Omental fat pad (tissue), 4 donors: ENCODE results near the gene MESD. TPM values are rescaled to one million over a fixed set of nuclear protein-coding genes. Genes with fewer than 3 reads are reported as not detected.
"Not testable (repeated sequence)": the region's sequence is repeated elsewhere in the genome, so short reads cannot be mapped to it uniquely, and the experiment has no call there.

Source experiments
- ATAC-seq: fragments of 150-250 bp; one replicate; pipeline ENCODE4 v1.9.1; 2016; ENCODE audit warnings: mild to moderate bottlenecking, moderate library complexity; ENCODE audit not compliant: low FRiP score
- DNase-seq: peaks from one replicate; pipeline ENCODE4 v3.0.0-alpha.2; 2019; ENCODE audit warnings: low spot score
- total RNA-seq, 4 donors: library from RNA; depleted of rRNA; stranded (reverse); fragments of >200 nt; gene quantifications; one replicate each; pipeline ENCODE4 v1.1.0, GENCODE V29; 2016
- TF ChIP-seq, protein P1 (sequence below), 3 donors: fragments of 450-650 bp; IDR thresholded peaks; one replicate each; pipeline ENCODE4 v1.5.1; 2016 to 2017; ENCODE audit warnings: antibody characterized with exemption in 3 of 3, mild to moderate bottlenecking in 3 of 3, moderate library complexity in 2 of 3

Gene MESD
- total RNA-seq, 4 donors from 2014 or later: 19.5 to 26.1 (median 22.6) TPM

GRCh38 chr15:80966431-80967197 is 23.0 kb downstream of the MESD start:
- no peak for DNase-seq
- no peak for ATAC-seq
- TF ChIP-seq, protein P1, sequence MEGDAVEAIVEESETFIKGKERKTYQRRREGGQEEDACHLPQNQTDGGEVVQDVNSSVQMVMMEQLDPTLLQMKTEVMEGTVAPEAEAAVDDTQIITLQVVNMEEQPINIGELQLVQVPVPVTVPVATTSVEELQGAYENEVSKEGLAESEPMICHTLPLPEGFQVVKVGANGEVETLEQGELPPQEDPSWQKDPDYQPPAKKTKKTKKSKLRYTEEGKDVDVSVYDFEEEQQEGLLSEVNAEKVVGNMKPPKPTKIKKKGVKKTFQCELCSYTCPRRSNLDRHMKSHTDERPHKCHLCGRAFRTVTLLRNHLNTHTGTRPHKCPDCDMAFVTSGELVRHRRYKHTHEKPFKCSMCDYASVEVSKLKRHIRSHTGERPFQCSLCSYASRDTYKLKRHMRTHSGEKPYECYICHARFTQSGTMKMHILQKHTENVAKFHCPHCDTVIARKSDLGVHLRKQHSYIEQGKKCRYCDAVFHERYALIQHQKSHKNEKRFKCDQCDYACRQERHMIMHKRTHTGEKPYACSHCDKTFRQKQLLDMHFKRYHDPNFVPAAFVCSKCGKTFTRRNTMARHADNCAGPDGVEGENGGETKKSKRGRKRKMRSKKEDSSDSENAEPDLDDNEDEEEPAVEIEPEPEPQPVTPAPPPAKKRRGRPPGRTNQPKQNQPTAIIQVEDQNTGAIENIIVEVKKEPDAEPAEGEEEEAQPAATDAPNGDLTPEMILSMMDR (IDR thresholded peaks at IDR 0.05): no peak

GRCh38 chr15:80965454-80965853 is 24.2 kb downstream of the MESD start:
- not testable (repeated sequence) for ATAC-seq, DNase-seq

DNA sequence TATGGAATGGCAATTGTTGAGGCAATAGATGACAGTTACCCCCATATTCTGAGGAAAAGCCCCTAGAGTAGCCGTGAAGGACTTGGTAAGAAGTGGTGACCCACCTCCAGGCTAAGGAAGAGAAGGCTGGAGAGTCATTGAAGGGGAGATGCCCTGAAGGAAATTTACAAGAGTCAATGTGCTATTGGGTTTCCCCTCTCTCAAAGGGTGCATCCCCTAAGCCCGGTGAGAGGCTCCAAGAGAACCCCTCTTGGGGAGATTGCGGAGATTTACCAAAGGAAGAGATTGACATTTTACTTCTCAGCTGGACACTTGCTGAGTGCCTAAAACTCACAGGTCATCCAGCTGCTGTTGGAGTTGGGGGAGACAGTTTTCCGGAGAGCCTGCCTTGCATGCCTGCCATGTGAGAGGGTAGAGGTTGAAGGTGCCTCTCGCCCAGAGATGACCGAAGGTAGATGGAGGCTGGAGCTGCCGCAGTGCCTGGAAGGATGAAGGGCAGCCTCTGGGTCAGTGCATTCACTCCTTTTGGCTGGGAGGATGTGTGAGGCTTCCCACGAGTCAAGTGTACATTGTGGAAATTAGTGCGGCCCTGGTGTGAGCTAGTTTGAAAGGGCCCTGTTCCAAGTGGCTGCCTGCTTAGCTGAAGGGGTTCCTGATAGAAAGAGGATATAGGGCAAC is 30.7 kb downstream of the MESD start:
- DNase-seq (no peak), ATAC-seq (no peak)
- TF ChIP-seq, protein P1 (IDR thresholded peaks at IDR 0.05): no peak

DNA sequence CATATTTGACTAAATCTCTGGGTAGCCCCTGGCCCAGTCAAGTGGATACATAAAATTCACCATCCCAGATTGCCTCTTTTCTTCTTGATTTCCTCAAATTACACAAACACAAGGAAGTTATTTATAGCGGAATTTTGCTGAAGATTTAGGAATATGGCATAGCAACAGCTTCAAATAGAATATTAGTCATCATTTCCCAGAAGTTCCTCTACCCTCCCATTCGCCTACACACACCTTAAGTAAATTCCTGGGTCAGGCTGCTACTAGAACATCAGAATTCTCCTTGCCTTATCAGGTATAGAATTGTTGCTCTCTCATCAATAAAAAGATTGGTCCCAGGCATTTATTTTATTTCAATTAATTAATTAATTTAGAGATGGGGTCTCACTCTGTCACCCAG is 31.6 kb downstream of the MESD start:
- no peak for ATAC-seq
- no peak for DNase-seq
- TF ChIP-seq, protein P1 (IDR thresholded peaks at IDR 0.05): no peak

GRCh38 chr15:80957556-80957955 is 32.1 kb downstream of the MESD start:
- ATAC-seq: no peak
- no peak for DNase-seq
- TF ChIP-seq, protein P1 (IDR thresholded peaks at IDR 0.05): no peak

DNA sequence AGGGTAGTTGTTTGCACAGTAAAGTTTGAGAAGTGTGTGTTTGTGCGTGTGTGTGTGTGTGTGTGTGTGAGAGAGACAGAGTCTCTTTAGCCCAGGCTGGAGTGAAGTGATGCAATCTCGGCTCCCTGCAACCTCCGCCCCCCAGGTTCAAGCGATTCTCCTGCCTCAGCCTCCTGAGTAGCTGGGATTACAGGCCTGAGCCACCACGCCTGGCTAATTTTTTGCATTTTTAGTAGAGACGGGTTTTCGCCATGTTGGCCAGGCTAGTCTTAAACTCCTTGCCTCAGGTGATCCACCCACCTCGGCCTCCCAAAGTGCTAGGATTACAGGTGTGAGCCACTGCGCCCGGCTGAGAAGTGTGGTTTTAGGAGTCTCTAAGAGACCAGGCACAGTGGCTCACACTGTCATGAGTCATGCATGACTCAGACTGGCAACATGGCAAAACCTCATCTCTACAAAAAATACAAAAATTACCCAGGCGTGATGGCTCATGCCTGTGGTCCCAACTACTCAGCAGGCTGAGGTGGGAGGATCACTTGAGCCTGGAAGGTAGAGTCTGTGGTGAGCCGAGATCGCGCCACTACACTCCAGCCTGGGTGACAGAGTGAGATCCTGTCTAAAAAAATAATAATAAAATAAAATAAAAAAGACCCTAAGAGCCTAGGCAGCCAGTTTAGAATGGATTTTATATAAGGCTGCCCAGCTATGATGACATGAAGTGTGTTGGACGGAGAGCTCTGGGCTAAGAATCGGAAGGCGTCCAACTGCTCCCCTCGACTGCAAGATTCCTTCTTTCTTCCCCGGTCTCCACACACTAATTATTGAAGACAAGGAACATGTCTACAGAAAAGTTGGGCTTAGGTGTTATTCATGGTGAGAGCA is 33.8 kb downstream of the MESD start:
- not testable (repeated sequence) for DNase-seq
- peak; percentile 70 for ATAC-seq

DNA sequence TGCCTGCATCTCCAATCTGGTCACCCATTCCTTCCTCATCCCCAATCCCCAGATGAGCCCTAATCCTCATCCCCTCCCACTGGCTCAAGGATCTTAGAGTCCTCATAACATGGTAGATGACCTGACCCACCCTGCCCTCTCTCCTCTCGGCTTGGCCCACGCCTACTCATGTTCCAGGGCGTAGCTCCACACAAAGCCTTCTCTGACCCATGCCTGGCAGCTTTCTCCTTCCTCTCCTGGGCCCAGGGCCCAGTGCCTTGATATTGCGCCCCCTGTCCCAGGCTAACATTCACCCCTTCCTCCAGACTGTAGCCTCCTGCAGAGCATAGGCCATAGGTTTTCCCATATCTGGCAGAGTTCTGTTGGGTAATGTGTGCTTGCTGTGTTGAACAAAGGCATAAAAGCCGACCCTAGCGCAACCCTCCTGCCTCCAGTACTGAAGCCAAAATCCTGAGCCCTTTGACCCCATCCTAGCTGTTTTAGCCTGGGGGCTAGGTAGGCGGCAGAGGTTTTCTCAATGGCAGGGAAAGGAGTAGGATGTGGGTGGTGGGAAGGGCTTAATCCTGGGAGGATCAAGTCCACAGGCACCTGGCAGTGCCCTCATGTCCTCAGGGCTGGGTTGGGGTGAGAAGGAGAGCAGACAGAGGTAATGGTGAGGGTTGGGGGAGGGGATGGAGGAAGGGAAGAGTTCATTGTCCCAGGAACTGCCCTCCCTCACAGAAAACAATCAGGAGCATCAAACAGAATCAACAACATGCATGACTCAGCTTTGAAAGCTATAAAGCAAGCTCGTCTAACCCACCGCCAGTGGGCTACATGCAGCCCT is 35.5 kb downstream of the MESD start:
- TF ChIP-seq, protein P1 (IDR thresholded peaks at IDR 0.05): no peak
- no peak for DNase-seq
- ATAC-seq: no peak
